GM10266 (cell line): Measurements from ENCODE around the gene NEDD4L.

ENCODE experiments used
- DNase-seq: peaks from one replicate; pipeline ENCODE4 v3.0.0; 2012; ENCODE audit errors: extremely low spot score
- CTCF ChIP-seq: IDR thresholded peaks from 2 replicates; pipeline ENCODE4 v1.5.1; 2012; ENCODE audit warnings: mild to moderate bottlenecking, low read depth; ENCODE audit not compliant: control insufficient read depth, insufficient read depth; ENCODE audit errors: missing control alignments

NEDD4L gene

GRCh38 chr18:58254873-58255511 is 211.0 kb downstream of the NEDD4L start:
- no peak for DNase-seq
- TF ChIP-seq CTCF: no peak

- DNase-seq: no peak
- no peak for TF ChIP-seq CTCF
These were observed 211.8 kb downstream of the NEDD4L start for GRCh38 chr18:58255701-58256311.

- no peak for TF ChIP-seq CTCF
These were observed 212.5 kb downstream of the NEDD4L start for GRCh38 chr18:58256316-58257080.

GRCh38 chr18:58257461-58257860 is 213.4 kb downstream of the NEDD4L start:
- DNase-seq: peak; percentile 42
- no peak for TF ChIP-seq CTCF

More at GRCh38 chr18:58256316-58257080, 212.5 kb downstream of the NEDD4L start:
- DNase-seq: no peak

- TF ChIP-seq CTCF: no peak
- no peak for DNase-seq
These were observed 214.8 kb downstream of the NEDD4L start for GRCh38 chr18:58258692-58259342.

GRCh38 chr18:58263055-58263957 is 219.3 kb downstream of the NEDD4L start:
- DNase-seq: no peak
- no peak for TF ChIP-seq CTCF
